GM12878 (cell line): ENCODE data around the gene PIGS. TPM values are rescaled to one million over a fixed set of nuclear protein-coding genes. Genes with fewer than 3 reads are reported as not detected.

ENCODE experiments used
- CREM ChIP-seq: IDR thresholded peaks from 2 replicates; pipeline ENCODE4 v1.6.1; 2014; ENCODE audit warnings: antibody characterized with exemption, low read depth
- EED ChIP-seq: sonication (generic); IDR thresholded peaks from 2 replicates; pipeline ENCODE4 v1.6.1; 2016; ENCODE audit warnings: antibody characterized with exemption, low read depth
- FOXK2 ChIP-seq: fragments of 450-650 bp; IDR thresholded peaks from 2 replicates; pipeline ENCODE4 v1.6.1; 2017; ENCODE audit warnings: mild to moderate bottlenecking, moderate library complexity
- HCFC1 ChIP-seq: fragments of 150-350 bp; IDR thresholded peaks from 2 replicates; pipeline ENCODE4 v1.6.1; 2014; ENCODE audit warnings: low read length
- HDAC2 ChIP-seq: fragments of 200-600 bp; sonication (generic); IDR thresholded peaks from 2 replicates; pipeline ENCODE4 v1.6.1; 2017
- IKZF2 ChIP-seq, 2 experiments: fragments of 450-650 bp; IDR thresholded peaks; 2 replicates each; pipeline ENCODE4 v1.6.1; 2017; ENCODE audit warnings: mild to moderate bottlenecking in 2 of 2, moderate library complexity in 2 of 2
- MEF2B ChIP-seq: fragments of 450-650 bp; IDR thresholded peaks from 2 replicates; pipeline ENCODE4 v1.6.1; 2018; ENCODE audit warnings: mild to moderate bottlenecking, moderate library complexity; ENCODE audit not compliant: partially characterized antibody, poor library complexity, severe bottlenecking
- MTA2 ChIP-seq: fragments of 450-650 bp; IDR thresholded peaks from 2 replicates; pipeline ENCODE4 v1.6.1; 2016; ENCODE audit warnings: low read depth, mild to moderate bottlenecking, moderate library complexity
- MYC ChIP-seq: IDR thresholded peaks from 2 replicates; pipeline ENCODE4 v1.6.1; 2011; ENCODE audit warnings: mild to moderate bottlenecking, low read length, moderate library complexity, inconsistent platforms; ENCODE audit not compliant: insufficient read depth, insufficient replicate concordance, insufficient read length, severe bottlenecking
- RAD51 ChIP-seq: fragments of 450-650 bp; IDR thresholded peaks from 2 replicates; pipeline ENCODE4 v1.6.1; 2016; ENCODE audit warnings: moderate library complexity, mild to moderate bottlenecking, inconsistent platforms
- RELA ChIP-seq: fragments of 450-650 bp; IDR thresholded peaks from 2 replicates; pipeline ENCODE4 v1.8.0; 2014; ENCODE audit warnings: borderline replicate concordance; ENCODE audit not compliant: partially characterized antibody
- SMC3 ChIP-seq: IDR thresholded peaks from 2 replicates; pipeline ENCODE4 v1.6.1; 2011; ENCODE audit warnings: low read length, improper control_type of control experiment, borderline replicate concordance
- SRF ChIP-seq, 2 experiments: IDR thresholded peaks; 2 replicates each; pipeline ENCODE4 v1.6.1; 2011; ENCODE audit warnings: low read depth in 2 of 2, low read length in 2 of 2, mild to moderate bottlenecking in 1 of 2, moderate library complexity in 1 of 2
- STAT1 ChIP-seq: fragments of 450-650 bp; conservative IDR thresholded peaks from 2 replicates; pipeline ENCODE4 v1.6.1; 2014; ENCODE audit warnings: antibody characterized with exemption, mild to moderate bottlenecking
- STAT3 ChIP-seq: IDR thresholded peaks from 2 replicates; pipeline ENCODE4 v1.6.1; 2011; ENCODE audit warnings: low read depth, low read length, improper control_type of control experiment
- YBX1 ChIP-seq: fragments of 450-650 bp; IDR thresholded peaks from 2 replicates; pipeline ENCODE4 v1.6.1; 2016; ENCODE audit warnings: antibody characterized with exemption
- ZNF217 ChIP-seq: fragments of 450-650 bp; IDR thresholded peaks from 2 replicates; pipeline ENCODE4 v1.6.1; 2017; ENCODE audit warnings: antibody characterized with exemption, mild to moderate bottlenecking
- ZNF274 ChIP-seq: IDR thresholded peaks from one replicate; pipeline ENCODE4 v1.8.0; 2011; ENCODE audit not compliant: insufficient read length, insufficient read depth
- ZZZ3 ChIP-seq: IDR thresholded peaks from 2 replicates; pipeline ENCODE4 v1.6.1; 2011; ENCODE audit warnings: low read depth; ENCODE audit not compliant: control insufficient read depth, insufficient read length
- polyA plus RNA-seq, 11 experiments: library from polyadenylated mRNA; depleted of rRNA in 4 of 11; unstranded in 6 of 11; stranded (reverse) in 5 of 11; fragments of >200 nt; fragmentation: Nextera tagmentation in 4 of 11; fragmentation: Illumina TruSeq in 1 of 11; extraction: Ambion mirVana in 4 of 11; extraction: Trizol in 1 of 11; gene quantifications; 1 replicate in 1 of 11; 2 replicates in 10 of 11; pipeline versions ENCODE4 v1.2.1 to v1.2.3, GENCODE V29; 2011 to 2016; ENCODE audit warnings: inconsistent platforms in 2 of 11, missing spikeins in 2 of 11, low read depth in 1 of 11
- total RNA-seq, 4 experiments: library from RNA; depleted of rRNA in 3 of 4; stranded (reverse); fragments of >200 nt in 3 of 4; fragmentation: Illumina TruSeq in 1 of 4; extraction: Trizol in 1 of 4; gene quantifications; 2 replicates each; pipeline versions ENCODE4 v1.2.1 to v1.2.3, GENCODE V29; 2013 to 2021
- TF ChIP-seq, protein P1 (sequence below): IDR thresholded peaks from 2 replicates; pipeline ENCODE4 v1.6.1; 2011; ENCODE audit warnings: low read depth, mild to moderate bottlenecking, low read length, moderate library complexity, borderline replicate concordance; ENCODE audit errors: extremely low read depth
- TF ChIP-seq, protein P2 (sequence below): fragments of 450-650 bp; IDR thresholded peaks from 2 replicates; pipeline ENCODE4 v1.6.1; 2014; ENCODE audit warnings: mild to moderate bottlenecking
- TF ChIP-seq, protein P3 (sequence below): fragments of 450-650 bp; IDR thresholded peaks from 2 replicates; pipeline ENCODE4 v1.6.1; 2017; ENCODE audit warnings: borderline replicate concordance
- TF ChIP-seq, protein P4 (sequence below): fragments of 450-650 bp; formaldehyde crosslinking; IDR thresholded peaks from 2 replicates; pipeline ENCODE4 v1.5.0; 2022; ENCODE audit warnings: mild to moderate bottlenecking, missing genetic modification characterization
- TF ChIP-seq, protein P5 (sequence below): fragments of 150-350 bp; IDR thresholded peaks from 2 replicates; pipeline ENCODE4 v1.6.1; 2014; ENCODE audit warnings: mild to moderate bottlenecking, low read depth, low read length

The PIGS gene
- total and polyA plus RNA-seq, 10 of the 15 experiments (the other 5 are each of a cell fraction or from before 2014, with no cell fraction given), result 27.5 to 73.7 (median 50.7) TPM

DNA sequence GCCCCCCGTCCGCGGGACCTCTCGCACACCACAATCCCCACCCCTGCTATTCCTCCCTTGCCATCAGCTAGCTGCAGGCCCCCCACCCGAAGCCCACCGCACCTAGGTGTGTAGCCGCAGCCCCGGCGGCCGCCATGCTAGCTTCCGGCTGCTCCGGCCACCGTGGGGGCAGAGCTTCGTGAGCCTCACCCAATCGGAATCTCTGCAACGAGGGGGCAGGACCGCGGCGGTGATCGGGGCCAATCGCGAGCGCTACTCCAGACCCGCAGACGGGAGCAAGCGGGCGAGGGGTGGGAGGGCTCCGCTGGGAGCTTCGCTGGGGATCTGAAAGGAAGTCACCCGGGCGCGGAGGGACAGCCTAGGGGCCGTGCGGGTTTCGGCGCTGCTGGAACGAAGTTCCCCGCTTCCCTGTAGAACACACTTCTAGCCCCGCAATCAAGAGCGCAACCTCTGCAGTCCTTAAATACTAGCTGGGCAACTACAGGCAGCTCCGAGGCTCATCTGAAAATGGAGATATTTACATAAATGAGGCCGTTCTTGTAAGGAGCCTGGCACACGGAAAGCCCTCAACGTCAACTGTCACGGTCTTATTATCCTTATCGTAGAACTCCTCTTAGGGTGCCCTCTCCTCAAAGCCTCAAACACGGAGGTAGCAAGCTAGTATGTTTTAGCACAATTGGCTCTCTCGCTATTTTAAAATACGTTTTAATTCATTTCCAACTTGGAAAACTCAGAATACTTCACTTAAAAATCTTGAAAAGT lies at the start of gene PIGS (continued):
- TF ChIP-seq FOXK2 (no peak), STAT3 (no peak), SRF (IDR thresholded peaks at IDR 0.05; ENCODE audit: low read depth in 2 of 2, low read length in 2 of 2) (no peak), MEF2B (peak; percentile 53), MYC (no peak), HCFC1 (peak; percentile 32; the same call in 1 of the 2 replicates), STAT1 (no peak), RAD51 (no peak), IKZF2 (IDR thresholded peaks at IDR 0.05) (peak in 1 of 2 experiments; percentile 32; a peak in 1 of 4 replicates), HDAC2 (no peak), MTA2 (peak; percentile 25; the same call in 1 of the 2 replicates), EED (peak; percentile 67), SMC3 (no peak), YBX1 (no peak), ZZZ3 (no peak), CREM (0 out of 2 replicates have a peak, but pooled peaks have one; percentile 4), ZNF274 (no peak), ZNF217 (no peak), RELA (no peak)
- TF ChIP-seq, protein P1, sequence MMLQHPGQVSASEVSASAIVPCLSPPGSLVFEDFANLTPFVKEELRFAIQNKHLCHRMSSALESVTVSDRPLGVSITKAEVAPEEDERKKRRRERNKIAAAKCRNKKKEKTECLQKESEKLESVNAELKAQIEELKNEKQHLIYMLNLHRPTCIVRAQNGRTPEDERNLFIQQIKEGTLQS, result no peak
- TF ChIP-seq, protein P2, sequence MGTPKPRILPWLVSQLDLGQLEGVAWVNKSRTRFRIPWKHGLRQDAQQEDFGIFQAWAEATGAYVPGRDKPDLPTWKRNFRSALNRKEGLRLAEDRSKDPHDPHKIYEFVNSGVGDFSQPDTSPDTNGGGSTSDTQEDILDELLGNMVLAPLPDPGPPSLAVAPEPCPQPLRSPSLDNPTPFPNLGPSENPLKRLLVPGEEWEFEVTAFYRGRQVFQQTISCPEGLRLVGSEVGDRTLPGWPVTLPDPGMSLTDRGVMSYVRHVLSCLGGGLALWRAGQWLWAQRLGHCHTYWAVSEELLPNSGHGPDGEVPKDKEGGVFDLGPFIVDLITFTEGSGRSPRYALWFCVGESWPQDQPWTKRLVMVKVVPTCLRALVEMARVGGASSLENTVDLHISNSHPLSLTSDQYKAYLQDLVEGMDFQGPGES, result no peak; the same call in 1 of the 2 replicates
- TF ChIP-seq, protein P3, sequence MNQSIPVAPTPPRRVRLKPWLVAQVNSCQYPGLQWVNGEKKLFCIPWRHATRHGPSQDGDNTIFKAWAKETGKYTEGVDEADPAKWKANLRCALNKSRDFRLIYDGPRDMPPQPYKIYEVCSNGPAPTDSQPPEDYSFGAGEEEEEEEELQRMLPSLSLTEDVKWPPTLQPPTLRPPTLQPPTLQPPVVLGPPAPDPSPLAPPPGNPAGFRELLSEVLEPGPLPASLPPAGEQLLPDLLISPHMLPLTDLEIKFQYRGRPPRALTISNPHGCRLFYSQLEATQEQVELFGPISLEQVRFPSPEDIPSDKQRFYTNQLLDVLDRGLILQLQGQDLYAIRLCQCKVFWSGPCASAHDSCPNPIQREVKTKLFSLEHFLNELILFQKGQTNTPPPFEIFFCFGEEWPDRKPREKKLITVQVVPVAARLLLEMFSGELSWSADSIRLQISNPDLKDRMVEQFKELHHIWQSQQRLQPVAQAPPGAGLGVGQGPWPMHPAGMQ, result no peak
- TF ChIP-seq, protein P4, sequence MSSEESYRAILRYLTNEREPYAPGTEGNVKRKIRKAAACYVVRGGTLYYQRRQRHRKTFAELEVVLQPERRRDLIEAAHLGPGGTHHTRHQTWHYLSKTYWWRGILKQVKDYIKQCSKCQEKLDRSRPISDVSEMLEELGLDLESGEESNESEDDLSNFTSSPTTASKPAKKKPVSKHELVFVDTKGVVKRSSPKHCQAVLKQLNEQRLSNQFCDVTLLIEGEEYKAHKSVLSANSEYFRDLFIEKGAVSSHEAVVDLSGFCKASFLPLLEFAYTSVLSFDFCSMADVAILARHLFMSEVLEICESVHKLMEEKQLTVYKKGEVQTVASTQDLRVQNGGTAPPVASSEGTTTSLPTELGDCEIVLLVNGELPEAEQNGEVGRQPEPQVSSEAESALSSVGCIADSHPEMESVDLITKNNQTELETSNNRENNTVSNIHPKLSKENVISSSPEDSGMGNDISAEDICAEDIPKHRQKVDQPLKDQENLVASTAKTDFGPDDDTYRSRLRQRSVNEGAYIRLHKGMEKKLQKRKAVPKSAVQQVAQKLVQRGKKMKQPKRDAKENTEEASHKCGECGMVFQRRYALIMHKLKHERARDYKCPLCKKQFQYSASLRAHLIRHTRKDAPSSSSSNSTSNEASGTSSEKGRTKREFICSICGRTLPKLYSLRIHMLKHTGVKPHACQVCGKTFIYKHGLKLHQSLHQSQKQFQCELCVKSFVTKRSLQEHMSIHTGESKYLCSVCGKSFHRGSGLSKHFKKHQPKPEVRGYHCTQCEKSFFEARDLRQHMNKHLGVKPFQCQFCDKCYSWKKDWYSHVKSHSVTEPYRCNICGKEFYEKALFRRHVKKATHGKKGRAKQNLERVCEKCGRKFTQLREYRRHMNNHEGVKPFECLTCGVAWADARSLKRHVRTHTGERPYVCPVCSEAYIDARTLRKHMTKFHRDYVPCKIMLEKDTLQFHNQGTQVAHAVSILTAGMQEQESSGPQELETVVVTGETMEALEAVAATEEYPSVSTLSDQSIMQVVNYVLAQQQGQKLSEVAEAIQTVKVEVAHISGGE (CRISPR knock-in tag), result peak; percentile 76
- TF ChIP-seq, protein P5, sequence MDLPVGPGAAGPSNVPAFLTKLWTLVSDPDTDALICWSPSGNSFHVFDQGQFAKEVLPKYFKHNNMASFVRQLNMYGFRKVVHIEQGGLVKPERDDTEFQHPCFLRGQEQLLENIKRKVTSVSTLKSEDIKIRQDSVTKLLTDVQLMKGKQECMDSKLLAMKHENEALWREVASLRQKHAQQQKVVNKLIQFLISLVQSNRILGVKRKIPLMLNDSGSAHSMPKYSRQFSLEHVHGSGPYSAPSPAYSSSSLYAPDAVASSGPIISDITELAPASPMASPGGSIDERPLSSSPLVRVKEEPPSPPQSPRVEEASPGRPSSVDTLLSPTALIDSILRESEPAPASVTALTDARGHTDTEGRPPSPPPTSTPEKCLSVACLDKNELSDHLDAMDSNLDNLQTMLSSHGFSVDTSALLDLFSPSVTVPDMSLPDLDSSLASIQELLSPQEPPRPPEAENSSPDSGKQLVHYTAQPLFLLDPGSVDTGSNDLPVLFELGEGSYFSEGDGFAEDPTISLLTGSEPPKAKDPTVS, result no peak
